ENCODE data around the gene CDH12.

- TF ChIP-seq PPARA (CRISPR knock-in tag; IDR thresholded peaks at IDR 0.05; ENCODE audit: borderline replicate concordance) = no peak
- no peak for TF ChIP-seq ESRRG (CRISPR knock-in tag; IDR thresholded peaks at IDR 0.05)
- no peak for TF ChIP-seq RARB (CRISPR knock-in tag; IDR thresholded peaks at IDR 0.05)
- no peak for TF ChIP-seq ZNF565 (CRISPR knock-in tag; conservative IDR thresholded peaks at IDR 0.05; ENCODE audit: low read depth)
- no peak for TF ChIP-seq ZFP3 (CRISPR knock-in tag; IDR thresholded peaks at IDR 0.05)
- TF ChIP-seq TCF4 (CRISPR knock-in tag; IDR thresholded peaks at IDR 0.05; ENCODE audit: borderline replicate concordance) = no peak
- TF ChIP-seq, protein P1, sequence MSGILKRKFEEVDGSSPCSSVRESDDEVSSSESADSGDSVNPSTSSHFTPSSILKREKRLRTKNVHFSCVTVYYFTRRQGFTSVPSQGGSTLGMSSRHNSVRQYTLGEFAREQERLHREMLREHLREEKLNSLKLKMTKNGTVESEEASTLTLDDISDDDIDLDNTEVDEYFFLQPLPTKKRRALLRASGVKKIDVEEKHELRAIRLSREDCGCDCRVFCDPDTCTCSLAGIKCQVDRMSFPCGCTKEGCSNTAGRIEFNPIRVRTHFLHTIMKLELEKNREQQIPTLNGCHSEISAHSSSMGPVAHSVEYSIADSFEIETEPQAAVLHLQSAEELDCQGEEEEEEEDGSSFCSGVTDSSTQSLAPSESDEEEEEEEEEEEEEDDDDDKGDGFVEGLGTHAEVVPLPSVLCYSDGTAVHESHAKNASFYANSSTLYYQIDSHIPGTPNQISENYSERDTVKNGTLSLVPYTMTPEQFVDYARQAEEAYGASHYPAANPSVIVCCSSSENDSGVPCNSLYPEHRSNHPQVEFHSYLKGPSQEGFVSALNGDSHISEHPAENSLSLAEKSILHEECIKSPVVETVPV (CRISPR knock-in tag; IDR thresholded peaks at IDR 0.05) = no peak
- TF ChIP-seq ZNF70 (CRISPR knock-in tag; IDR thresholded peaks at IDR 0.05) = no peak
- TF ChIP-seq ARNTL (CRISPR knock-in tag; IDR thresholded peaks at IDR 0.05; ENCODE audit: borderline replicate concordance, low read depth) = no peak
- TF ChIP-seq ZNF8 (CRISPR knock-in tag; IDR thresholded peaks at IDR 0.05) = no peak
Observed at GRCh38 chr5:22250528-22250927, 602.6 kb downstream of the CDH12 start.
